Hepatocyte (in vitro differentiated cells): Measurements from ENCODE around the gene MCEE. TPM values are rescaled to one million over a fixed set of nuclear protein-coding genes. Genes with fewer than 3 reads are reported as not detected.
A peak's percentile ranks its signal among the peaks of the same experiment; 100 is the strongest.

Experiments used
- DNase-seq: peaks from one replicate; pipeline ENCODE4 v3.0.0-alpha.2; 2016; ENCODE audit warnings: low spot score
- H2AFZ ChIP-seq: fragments of 200-600 bp; sonication (generic); 2 replicates; pipeline ENCODE4 v1.6.0; 2016; ENCODE audit warnings: antibody characterized with exemption, mild to moderate bottlenecking
- H3K27ac ChIP-seq: fragments of 200-600 bp; sonication (generic); 2 replicates; pipeline ENCODE4 v1.5.1; 2016; ENCODE audit warnings: mild to moderate bottlenecking
- H3K27me3 ChIP-seq: fragments of 200-600 bp; sonication (generic); 2 replicates; pipeline ENCODE4 v1.6.1; 2016
- H3K36me3 ChIP-seq: fragments of 200-600 bp; sonication (generic); replicated peaks from 2 replicates; pipeline ENCODE4 v1.5.1; 2016; ENCODE audit warnings: low read depth; ENCODE audit not compliant: insufficient read depth
- H3K4me1 ChIP-seq: fragments of 200-600 bp; sonication (generic); 2 replicates; pipeline ENCODE4 v1.5.1; 2016; ENCODE audit warnings: mild to moderate bottlenecking, moderate library complexity; ENCODE audit not compliant: insufficient read depth
- H3K4me2 ChIP-seq: fragments of 200-600 bp; sonication (generic); 2 replicates; pipeline ENCODE4 v1.6.0; 2016
- H3K4me3 ChIP-seq: fragments of 200-600 bp; sonication (generic); 2 replicates; pipeline ENCODE4 v1.5.1; 2016; ENCODE audit warnings: mild to moderate bottlenecking
- H3K79me2 ChIP-seq: fragments of 200-600 bp; sonication (generic); 2 replicates; pipeline ENCODE4 v1.6.0; 2017; ENCODE audit warnings: mild to moderate bottlenecking
- H3K9me2 ChIP-seq: fragments of 200-600 bp; sonication (generic); replicated peaks from 2 replicates; pipeline ENCODE4 v1.6.0; 2017; ENCODE audit warnings: mild to moderate bottlenecking; ENCODE audit not compliant: insufficient read depth
- H3K9me3 ChIP-seq: fragments of 200-600 bp; sonication (generic); 2 replicates; pipeline ENCODE4 v1.5.1; 2016; ENCODE audit warnings: low read depth, mild to moderate bottlenecking
- H4K20me1 ChIP-seq: fragments of 200-600 bp; sonication (generic); 2 replicates; pipeline ENCODE4 v1.6.0; 2016; ENCODE audit warnings: mild to moderate bottlenecking; ENCODE audit not compliant: insufficient read depth, poor library complexity, severe bottlenecking
- CTCF ChIP-seq: fragments of 200-600 bp; sonication (generic); IDR thresholded peaks from 2 replicates; pipeline ENCODE4 v1.5.1; 2016; ENCODE audit warnings: antibody characterized with exemption, mild to moderate bottlenecking; ENCODE audit not compliant: poor library complexity
- EZH2 ChIP-seq: fragments of 200-600 bp; sonication (generic); IDR thresholded peaks from 2 replicates; pipeline ENCODE4 v1.6.1; 2016; ENCODE audit warnings: antibody characterized with exemption, mild to moderate bottlenecking, borderline replicate concordance
- EZH2phosphoT487 ChIP-seq: fragments of 200-600 bp; sonication (generic); IDR thresholded peaks from one replicate; pipeline ENCODE4 v1.6.1; 2018; ENCODE audit warnings: antibody characterized with exemption, mild to moderate bottlenecking, low read depth, moderate library complexity; ENCODE audit not compliant: unreplicated experiment, severe bottlenecking
- WGBS: methylation state at CpG from one replicate; pipeline ENCODE4 v1.1.6; 2016; ENCODE audit warnings: low lambda C conversion rate; ENCODE audit errors: missing lambda C conversion rate; 5-methylcytosine and 5-hydroxymethylcytosine counted together
- polyA plus RNA-seq: library from polyadenylated mRNA; unstranded; fragments of >200 nt; fragmentation: Nextera tagmentation; extraction: Ambion mirVana; gene quantifications from 2 replicates; pipeline ENCODE4 v1.2.1, GENCODE V29; 2016
- total RNA-seq: library from RNA; depleted of rRNA; stranded (reverse); fragments of >200 nt; gene quantifications from 2 replicates; pipeline ENCODE4 v1.2.3, GENCODE V29; 2014

The MCEE gene
- total and polyA plus RNA-seq, 2 experiments from 2014 or later: 22.3 to 29.3 TPM

GRCh38 chr2:71070294-71071093, 59.5 kb downstream of the MCEE start:
- Histone ChIP-seq H3K27me3 (no peaks in the 10 kb centered on the region), H3K9me3 (no peaks in the 10 kb centered on the region), H3K79me2 (peaks cover 52% of the 10 kb centered on the region), H3K4me3 (no peak overlapping the region), H3K4me1 (peaks cover 8% of the 10 kb centered on the region), H2AFZ (no peak overlapping the region), H3K4me2 (peak overlapping the region; percentile 91), H3K27ac (no peak overlapping the region), H4K20me1 (peaks cover 26% of the 10 kb centered on the region), H3K36me3 (no peaks in the 10 kb centered on the region), H3K9me2 (no peaks in the 10 kb centered on the region)
- DNase-seq: peak; percentile 47
- WGBS: 65% methylated on average over 10 of the region's 10 CpGs
- TF ChIP-seq EZH2phosphoT487 (no peak), CTCF (peak; percentile 35)

- H3K27me3 ChIP-seq: no peaks in the 10 kb centered on the region
- peak overlapping the region; percentile 79 for H3K4me3 ChIP-seq
- no peaks in the 10 kb centered on the region for H3K9me3 ChIP-seq
- no peaks in the 10 kb centered on the region for H3K36me3 ChIP-seq
- peaks cover 12% of the 10 kb centered on the region for H3K4me1 ChIP-seq
- H2AFZ ChIP-seq: peak overlapping the region; percentile 6
- 62% methylated on average over 5 of the region's 5 CpGs for WGBS
- TF ChIP-seq EZH2 (no peak), CTCF (no peak), EZH2phosphoT487 (no peak)
- no peaks in the 10 kb centered on the region for H3K9me2 ChIP-seq
- peak overlapping the region; percentile 94 for H3K27ac ChIP-seq
- DNase-seq: no peak
- peak overlapping the region; percentile 91 for H3K4me2 ChIP-seq
- H4K20me1 ChIP-seq: peaks cover 22% of the 10 kb centered on the region
- H3K79me2 ChIP-seq: peaks cover 50% of the 10 kb centered on the region
Measured at GRCh38 chr2:71069376-71069775, 60.7 kb downstream of the MCEE start.

DNA sequence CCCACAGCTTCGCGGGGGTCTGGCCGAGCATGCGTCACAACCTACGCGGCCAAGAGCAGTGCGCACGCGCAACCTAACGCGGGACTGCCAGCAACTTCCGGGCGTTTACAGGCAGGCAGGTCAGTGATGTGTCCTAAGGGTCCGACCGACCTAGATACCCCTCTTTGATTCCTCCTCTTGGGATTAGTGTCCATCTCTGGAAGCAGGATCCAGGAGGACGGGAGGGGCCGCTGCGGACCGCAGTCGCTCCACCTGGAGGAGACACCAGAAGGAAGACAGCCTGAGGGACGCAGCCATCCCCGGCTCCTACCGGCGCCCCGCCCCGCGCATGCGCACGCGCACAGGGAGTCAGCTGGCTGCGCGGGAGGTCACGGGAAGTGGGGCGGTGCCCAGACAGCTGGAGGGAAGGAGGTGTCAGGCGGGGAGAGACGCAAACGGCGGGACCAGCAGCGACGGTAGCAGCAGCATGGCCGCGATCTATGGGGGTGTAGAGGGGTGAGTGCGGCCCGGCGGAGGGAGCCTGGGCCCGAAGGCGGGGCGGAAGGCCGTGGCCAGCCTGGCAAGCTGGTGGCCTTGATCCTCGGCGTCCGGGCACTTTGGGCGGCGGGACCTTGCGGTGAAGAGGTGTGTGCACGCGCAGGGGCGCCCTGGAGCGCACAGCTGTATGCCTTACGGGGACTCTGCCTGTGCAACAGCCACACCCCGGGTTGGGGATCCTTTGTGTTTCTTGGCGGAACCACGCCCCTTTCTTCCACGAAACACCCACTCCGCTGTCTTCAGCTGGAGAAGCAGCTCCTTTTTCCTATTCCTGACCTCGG, 61.6 kb downstream of the MCEE start, which contains the start of gene NAGK:
Gene NAGK, plus strand, starts transcription at position 431 of the 818 bp plus-strand sequence. Its CDS starts 36 bp downstream, at position 467.
- H3K4me1 ChIP-seq: peaks cover 20% of the 10 kb centered on the region
- no peaks in the 10 kb centered on the region for H3K36me3 ChIP-seq
- peaks cover 45% of the 10 kb centered on the region for H3K79me2 ChIP-seq
- H3K9me2 ChIP-seq: no peaks in the 10 kb centered on the region
- peak within 1 kb of the TSS; percentile 66 for H2AFZ ChIP-seq
- WGBS: under 1% methylated on average over 63 of the region's 66 CpGs
- H3K9me3 ChIP-seq: no peaks in the 10 kb centered on the region
- H3K4me3 ChIP-seq: peak within 1 kb of the TSS; percentile 79
- TF ChIP-seq EZH2 (no peak), EZH2phosphoT487 (no peak), CTCF (no peak)
- H3K4me2 ChIP-seq: peak within 1 kb of the TSS; percentile 91
- H4K20me1 ChIP-seq: peaks cover 22% of the 10 kb centered on the region
- no peaks in the 10 kb centered on the region for H3K27me3 ChIP-seq
- peak; percentile 98 for DNase-seq
- H3K27ac ChIP-seq: peak within 1 kb of the TSS; percentile 94
